Embryonic facial prominence (tissue), 1 donor: ENCODE data around the gene TNFSF4.
"Not testable (repeated sequence)": the region's sequence is repeated elsewhere in the genome, so short reads cannot be mapped to it uniquely, and the experiment has no call there.

Experiments used
- DNase-seq: peaks from one replicate; pipeline ENCODE4 v3.0.0-alpha.2; 2016; ENCODE audit errors: extremely low spot score

The TNFSF4 gene

DNA sequence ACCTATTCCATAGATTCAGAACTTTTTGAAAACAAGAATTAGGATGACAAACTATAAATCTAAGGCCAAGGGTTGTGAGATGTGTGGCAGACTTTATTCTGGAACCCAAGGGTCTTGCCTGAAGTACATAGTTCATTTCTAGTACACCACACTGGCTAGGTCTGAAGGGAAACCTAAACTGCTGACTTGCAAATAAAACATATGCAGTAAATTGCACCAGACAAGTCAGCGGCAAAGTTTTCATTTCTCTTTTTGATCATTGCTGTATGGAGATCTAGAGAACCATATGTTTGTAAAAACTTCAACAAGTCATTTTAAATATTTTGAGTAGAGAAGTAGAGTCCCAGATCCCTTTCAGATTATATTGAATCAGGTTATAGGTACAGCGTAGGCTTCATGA lies 43.9 kb downstream of the TNFSF4 start:
- DNase-seq, result no peak

DNA sequence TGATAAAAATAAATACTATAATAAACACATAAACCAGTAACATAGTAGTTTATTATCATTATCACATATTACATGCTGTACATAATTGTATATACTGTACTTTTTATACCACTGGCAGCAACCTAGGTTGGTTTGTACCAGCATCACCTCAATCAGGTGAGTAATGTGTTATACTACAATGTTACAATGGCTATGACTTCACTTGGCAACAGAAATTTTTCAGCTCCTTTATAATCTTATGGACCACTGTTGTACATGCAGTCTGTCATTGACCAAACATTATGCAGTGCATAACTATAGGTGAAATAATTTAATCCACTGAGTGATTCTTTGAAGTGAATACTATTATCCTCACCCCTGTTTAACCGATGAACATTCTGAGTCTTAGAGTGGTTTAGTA lies 44.5 kb downstream of the TNFSF4 start:
- no peak for DNase-seq

DNA sequence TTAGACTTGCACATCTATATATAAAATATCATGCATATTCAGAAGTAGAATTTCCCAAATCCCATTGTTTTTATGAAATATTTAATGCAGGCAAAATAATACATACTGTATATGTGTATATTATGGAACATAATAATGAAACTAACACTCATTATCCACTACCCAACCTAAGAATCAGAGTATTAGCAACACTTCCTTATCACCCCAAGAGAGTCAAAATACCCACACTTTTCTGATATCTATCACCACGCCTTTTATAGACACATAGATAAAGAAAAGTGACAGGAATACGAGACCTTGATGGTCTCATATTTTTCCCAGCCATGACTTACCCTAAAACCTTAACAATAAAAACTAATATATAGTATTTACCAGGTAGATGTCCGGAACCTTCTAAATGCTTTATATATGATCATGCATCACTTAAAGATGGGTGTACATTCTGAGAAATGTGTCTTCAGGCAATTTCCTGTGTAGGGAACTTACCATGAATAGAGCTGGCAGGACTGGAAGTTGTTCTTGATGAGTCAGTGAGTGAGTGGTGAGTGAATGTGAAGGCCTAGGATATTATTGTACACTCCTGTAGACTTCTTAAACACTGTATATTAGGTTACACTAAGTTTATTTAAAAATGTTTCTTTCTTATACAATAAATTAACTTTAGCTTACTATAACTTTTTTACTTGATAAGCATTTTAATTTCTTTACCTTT lies 45.5 kb downstream of the TNFSF4 start:
- no peak for DNase-seq

DNA sequence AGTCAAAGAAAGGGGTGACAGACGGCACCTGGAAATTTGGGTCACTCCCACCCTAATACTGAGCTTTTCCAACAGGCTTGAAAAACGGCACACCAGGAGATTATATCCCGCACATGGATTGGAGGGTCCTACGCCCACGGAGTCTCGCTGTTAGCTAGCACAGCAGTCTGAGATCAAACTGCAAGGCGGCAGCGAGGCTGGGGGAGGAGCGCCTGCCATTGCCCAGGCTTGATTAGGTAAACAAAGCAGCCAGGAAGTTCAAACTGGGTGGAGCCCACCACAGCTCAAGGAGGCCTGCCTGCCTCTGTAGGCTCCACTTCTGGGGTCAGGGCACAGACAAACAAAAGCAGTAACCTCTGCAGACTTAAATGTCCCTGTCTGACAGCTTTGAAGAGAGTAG lies 53.2 kb downstream of the TNFSF4 start:
- DNase-seq, result not testable (repeated sequence)

DNA sequence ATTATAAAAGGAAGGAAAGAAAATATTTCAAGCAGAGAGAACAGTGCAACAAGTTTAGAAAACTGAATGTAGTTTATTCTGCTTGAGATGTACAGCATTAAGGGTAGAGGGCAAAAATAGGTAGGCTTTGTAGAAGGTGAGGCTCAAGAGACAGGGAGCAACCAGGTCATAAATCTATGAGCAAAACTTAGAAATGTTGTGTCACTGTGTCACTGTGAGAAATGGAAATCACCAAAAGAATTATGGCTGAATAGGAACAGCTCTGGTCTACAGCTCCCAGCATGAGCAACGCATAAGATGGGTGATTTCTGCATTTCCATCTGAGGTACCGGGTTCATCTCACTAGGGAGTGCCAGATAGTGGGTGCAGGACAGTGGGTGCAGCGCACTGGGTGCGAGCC lies 53.6 kb downstream of the TNFSF4 start:
- no peak for DNase-seq

DNA sequence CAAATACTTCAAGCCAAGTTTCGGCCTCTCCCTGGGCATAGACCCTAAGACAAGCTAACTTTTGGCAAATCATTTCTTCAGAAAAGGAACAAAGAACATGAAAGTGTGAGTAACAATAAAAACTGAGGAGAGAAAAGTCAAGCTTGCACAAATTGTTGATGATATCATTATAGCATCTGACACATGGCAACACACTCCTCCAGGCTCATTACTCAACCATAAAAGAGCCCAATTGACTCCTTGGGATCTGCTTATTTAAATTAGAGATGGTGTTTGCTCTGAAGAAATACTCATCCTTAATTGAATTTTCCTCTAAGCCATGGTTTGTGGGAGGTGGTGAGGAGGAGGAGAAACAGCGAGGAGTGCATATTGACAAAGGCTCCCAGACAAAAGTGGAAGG lies 54.5 kb downstream of the TNFSF4 start:
- no peak for DNase-seq

DNA sequence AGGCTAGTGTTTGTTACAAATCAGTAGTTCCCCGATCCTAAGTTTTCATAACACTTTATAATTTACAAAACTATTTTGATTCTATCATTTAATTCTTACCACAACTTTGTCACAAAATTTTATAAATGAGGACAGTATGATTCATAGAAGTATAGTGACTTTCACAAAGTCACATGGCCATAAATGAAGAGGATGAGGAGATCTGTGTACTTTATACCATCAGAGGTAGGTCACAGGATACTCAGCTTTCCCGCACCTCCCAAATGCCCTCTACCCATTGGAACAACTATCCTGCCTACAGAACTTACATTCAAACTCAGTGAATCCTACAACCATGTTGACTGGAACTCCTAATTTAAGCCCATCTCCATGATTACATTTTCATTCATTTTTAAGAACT lies 56.3 kb downstream of the TNFSF4 start:
- DNase-seq, result no peak

DNA sequence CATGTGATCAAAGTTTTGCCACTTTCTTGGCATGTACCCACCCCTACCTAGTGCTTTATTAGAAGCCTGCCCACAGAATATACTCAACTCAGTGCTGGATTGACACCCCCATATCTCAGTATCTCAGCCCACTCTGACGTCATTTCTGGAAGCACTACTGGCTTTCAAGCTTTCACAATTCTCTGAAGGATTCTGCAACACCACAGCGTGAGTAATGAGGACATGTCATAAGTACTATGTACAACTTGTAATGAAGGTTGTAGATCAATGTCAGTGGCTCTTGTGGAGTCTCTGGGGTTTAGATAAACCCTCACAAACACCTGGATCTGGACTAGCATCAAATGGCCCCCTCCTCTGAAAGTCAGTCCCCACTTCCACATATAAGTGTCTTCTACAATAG lies 57.2 kb downstream of the TNFSF4 start:
- no peak for DNase-seq

DNA sequence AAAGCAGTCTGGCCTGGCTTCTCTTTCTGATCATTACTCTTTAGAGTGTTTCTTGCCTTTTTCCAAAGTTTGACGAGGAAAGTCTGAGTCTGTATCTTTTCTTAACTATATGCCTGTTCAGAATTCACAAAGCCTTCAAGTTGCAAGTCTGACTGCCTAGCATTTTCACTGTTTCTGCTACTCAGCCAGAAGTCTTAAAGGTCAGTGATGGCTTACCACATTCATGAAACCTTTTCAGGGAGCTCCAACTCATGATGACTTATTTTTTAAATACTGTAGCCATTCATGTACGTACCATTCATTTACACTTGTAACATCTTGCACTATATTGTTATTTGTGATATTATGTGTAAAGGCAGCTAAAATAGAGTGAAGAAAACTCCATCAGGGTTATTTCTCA lies 58.2 kb downstream of the TNFSF4 start:
- no peak for DNase-seq

DNA sequence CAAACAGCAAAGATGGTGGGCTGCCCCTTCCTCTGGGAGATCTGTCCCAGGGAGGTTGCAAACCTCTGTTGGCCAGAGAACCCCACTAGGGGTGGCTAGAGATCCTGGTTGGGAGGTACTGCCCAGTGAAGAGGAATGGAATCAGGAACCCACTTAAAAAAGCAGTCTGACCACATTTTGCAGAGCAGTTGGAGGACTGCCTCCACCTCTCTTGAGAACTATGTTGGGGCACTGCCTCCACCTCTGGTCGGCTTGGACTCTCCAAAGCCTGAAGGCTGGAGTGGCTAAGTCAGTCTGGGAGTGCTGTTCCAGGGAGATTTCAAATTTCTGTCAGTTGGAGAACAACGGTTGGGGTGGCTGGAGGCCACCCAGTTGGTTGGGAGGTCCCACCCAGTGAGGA lies 58.6 kb downstream of the TNFSF4 start:
- DNase-seq, result no peak

DNA sequence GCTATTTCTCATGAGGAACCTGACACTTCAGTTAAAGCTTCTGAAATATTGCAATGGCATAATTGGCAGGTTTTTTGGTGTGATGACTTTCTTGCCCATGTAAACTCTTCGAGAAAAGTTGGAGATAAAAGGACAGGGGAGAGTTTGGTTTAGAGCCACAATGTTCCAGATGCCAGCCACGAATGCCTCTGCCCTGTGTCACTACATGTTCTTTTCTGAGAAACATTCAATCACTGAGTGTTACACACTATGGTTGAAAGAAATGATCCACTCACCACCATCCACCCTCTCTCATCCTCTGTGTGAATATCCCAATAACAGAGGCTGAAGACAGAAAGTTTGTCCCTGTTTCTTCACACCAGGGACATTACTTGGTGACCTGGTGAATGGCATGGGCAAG lies 66.4 kb downstream of the TNFSF4 start:
- no peak for DNase-seq

DNA sequence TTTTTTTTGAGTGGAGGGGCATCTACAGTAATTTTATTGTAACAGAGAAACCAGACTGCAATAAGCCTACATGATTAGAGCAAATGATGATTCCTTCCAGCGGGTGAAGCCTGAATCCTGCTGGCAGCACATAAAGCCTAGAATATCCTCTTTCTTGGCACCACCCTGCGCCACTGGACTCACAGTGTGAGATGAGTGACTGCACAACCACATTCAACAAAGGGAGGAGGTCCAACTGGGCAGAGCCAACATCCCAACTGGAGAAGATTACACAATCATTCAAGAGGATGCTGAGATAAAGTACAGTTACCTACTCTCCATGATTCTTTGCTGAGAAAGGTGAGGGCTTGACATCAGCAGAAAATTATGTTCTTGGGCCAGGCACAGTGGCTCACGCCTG lies 67.4 kb downstream of the TNFSF4 start:
- DNase-seq, result no peak

DNA sequence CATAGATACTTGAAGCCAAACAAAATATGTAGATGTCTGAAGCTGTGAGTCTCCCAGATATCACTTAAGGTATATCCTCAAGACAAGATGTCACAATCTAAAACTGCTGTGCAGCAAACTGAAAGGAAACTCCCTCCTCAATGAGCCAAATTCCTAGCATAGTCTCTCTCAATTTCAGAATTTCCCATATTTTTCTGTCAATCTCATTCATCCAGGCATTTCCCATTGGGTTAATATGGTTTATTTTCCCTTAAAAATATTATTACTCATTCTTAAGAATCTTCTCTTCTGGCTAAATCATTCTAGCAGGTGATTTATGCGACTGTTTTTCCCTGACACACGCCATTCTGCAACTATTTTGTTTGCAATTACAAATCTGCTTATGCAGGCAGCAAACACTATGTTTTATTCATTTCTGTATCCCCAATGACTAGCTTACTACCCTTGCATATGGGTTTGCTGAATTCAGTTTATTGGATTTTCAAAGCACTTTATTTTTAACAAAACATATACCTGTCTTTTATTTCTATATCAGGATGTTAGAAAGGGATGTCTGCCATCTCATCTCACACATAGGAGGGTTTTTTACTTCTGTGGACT lies 69.9 kb downstream of the TNFSF4 start:
- no peak for DNase-seq

DNA sequence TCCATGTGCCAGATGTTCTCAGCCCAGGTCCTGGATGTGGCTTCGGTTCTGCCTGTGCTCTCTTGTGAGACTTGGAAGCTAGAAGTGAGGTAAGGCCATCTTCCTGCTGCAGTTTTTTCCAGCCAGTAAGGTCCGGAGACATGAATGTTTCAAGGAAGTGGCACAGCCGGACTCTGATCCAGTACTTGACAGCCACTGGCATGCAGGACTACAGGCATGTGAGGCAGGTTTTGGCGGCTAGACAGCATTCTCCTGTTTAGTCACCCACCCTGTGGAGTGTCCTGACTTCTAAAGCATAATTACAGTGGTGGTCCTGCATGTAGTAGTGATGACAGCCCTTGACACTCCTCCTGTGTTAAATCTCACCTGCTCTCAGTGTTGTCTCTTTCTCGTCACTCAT lies 72.3 kb downstream of the TNFSF4 start:
- no peak for DNase-seq

DNA sequence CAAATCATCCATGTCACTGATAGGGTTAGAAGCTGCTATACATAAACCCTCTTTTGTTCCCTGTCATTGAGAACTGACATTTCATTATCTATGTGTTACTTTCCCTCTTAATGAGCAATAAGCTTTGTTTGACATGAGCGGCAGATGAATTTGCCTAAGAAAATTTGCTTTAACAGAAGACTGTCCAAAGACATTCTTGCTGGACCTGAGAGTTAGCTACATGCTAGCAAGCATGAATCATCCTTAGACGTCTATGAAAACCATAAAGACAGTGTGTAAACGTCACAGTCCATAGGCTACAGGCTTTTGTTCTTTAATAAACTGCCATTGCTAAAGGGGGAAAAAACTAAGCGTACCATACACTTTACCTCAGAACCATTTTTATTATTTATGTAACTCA lies 73.1 kb downstream of the TNFSF4 start:
- DNase-seq, result no peak
